ENCODE measurements around the gene MRPS23. TPM values are rescaled to one million over a fixed set of nuclear protein-coding genes. Genes with fewer than 3 reads are reported as not detected.

Gene MRPS23
- 87.3 and 95.4 TPM in 2 replicates for total RNA-seq (2014; rRNA removed; shearing (Covaris generic))
- 54.4 and 63.9 TPM in 2 replicates for polyA plus RNA-seq (2015; cell fraction: cytosol; rRNA removed)
- polyA plus RNA-seq (2015; cell fraction: nucleus; rRNA removed), result 10.4 and 37.7 TPM in 2 replicates

GRCh38 chr17:57849874-57850754 lies at the start of gene MRPS23:
MRPS23 (minus strand) TSS chr17:57850044; CDS start chr17:57850010, 34 bp downstream.
- in situ Hi-C loops (cut with HindIII; ENCODE audit: low pct_unique_long_range_greater_than_20kb, low sequenced_read_pairs), result loop anchor here (10.0 kb wide), 1 partner anchor 125 kb away; no protein-coding TSS in a partner anchor
- DNase-seq (ENCODE audit: low read depth, low spot score), result peak; percentile 99

GRCh38 chr17:57899391-57899790 lies 49.5 kb upstream of the MRPS23 start:
- no peak for DNase-seq (ENCODE audit: low read depth, low spot score)
- in situ Hi-C loops (cut with HindIII; ENCODE audit: low pct_unique_long_range_greater_than_20kb, low sequenced_read_pairs), result no loop called here

- in situ Hi-C loops (cut with HindIII; ENCODE audit: low pct_unique_long_range_greater_than_20kb, low sequenced_read_pairs), result no loop called here
- DNase-seq (ENCODE audit: low read depth, low spot score), result no peak
Measured at GRCh38 chr17:57898487-57899311, 48.9 kb upstream of the MRPS23 start.

GRCh38 chr17:57895382-57896060 lies 45.7 kb upstream of the MRPS23 start:
- in situ Hi-C loops (cut with HindIII; ENCODE audit: low pct_unique_long_range_greater_than_20kb, low sequenced_read_pairs), result no loop called here
- DNase-seq (ENCODE audit: low read depth, low spot score), result no peak

- in situ Hi-C loops (cut with HindIII; ENCODE audit: low pct_unique_long_range_greater_than_20kb, low sequenced_read_pairs), result no loop called here
- no peak for DNase-seq (ENCODE audit: low read depth, low spot score)
Measured at GRCh38 chr17:57894848-57895247, 45.0 kb upstream of the MRPS23 start.

- DNase-seq (ENCODE audit: low read depth, low spot score), result peak; percentile 86
- in situ Hi-C loops (cut with HindIII; ENCODE audit: low pct_unique_long_range_greater_than_20kb, low sequenced_read_pairs), result no loop called here
Measured at GRCh38 chr17:57892820-57893595, 43.2 kb upstream of the MRPS23 start.

GRCh38 chr17:57892146-57892819 lies 42.4 kb upstream of the MRPS23 start:
- peak; percentile 90 for DNase-seq (ENCODE audit: low read depth, low spot score)
- in situ Hi-C loops (cut with HindIII; ENCODE audit: low pct_unique_long_range_greater_than_20kb, low sequenced_read_pairs), result no loop called here

- in situ Hi-C loops (cut with HindIII; ENCODE audit: low pct_unique_long_range_greater_than_20kb, low sequenced_read_pairs), result no loop called here
- no peak for DNase-seq (ENCODE audit: low read depth, low spot score)
Measured at GRCh38 chr17:57890857-57891232, 41.0 kb upstream of the MRPS23 start.

- DNase-seq (ENCODE audit: low read depth, low spot score), result no peak
- in situ Hi-C loops (cut with HindIII; ENCODE audit: low pct_unique_long_range_greater_than_20kb, low sequenced_read_pairs), result no loop called here
Measured at GRCh38 chr17:57889892-57890856, 40.3 kb upstream of the MRPS23 start.

- no peak for DNase-seq (ENCODE audit: low read depth, low spot score)
- in situ Hi-C loops (cut with HindIII; ENCODE audit: low pct_unique_long_range_greater_than_20kb, low sequenced_read_pairs), result no loop called here
Measured at GRCh38 chr17:57889252-57889651, 39.4 kb upstream of the MRPS23 start.

GRCh38 chr17:57888311-57889216 lies 38.7 kb upstream of the MRPS23 start:
- in situ Hi-C loops (cut with HindIII; ENCODE audit: low pct_unique_long_range_greater_than_20kb, low sequenced_read_pairs), result no loop called here
- DNase-seq (ENCODE audit: low read depth, low spot score), result no peak

- in situ Hi-C loops (cut with HindIII; ENCODE audit: low pct_unique_long_range_greater_than_20kb, low sequenced_read_pairs), result no loop called here
- no peak for DNase-seq (ENCODE audit: low read depth, low spot score)
Measured at GRCh38 chr17:57887161-57887560, 37.3 kb upstream of the MRPS23 start.

GRCh38 chr17:57886020-57886419 lies 36.2 kb upstream of the MRPS23 start:
- in situ Hi-C loops (cut with HindIII; ENCODE audit: low pct_unique_long_range_greater_than_20kb, low sequenced_read_pairs), result no loop called here
- DNase-seq (ENCODE audit: low read depth, low spot score), result no peak

- in situ Hi-C loops (cut with HindIII; ENCODE audit: low pct_unique_long_range_greater_than_20kb, low sequenced_read_pairs), result no loop called here
Measured at GRCh38 chr17:57885148-57885915, 35.5 kb upstream of the MRPS23 start.

More at GRCh38 chr17:57885148-57885915, 35.5 kb upstream of the MRPS23 start:
- DNase-seq (ENCODE audit: low read depth, low spot score), result no peak

Measured in SK-MEL-5 (cell line).